Measurements from ENCODE around the gene NDUFS6.

GRCh38 chr5:1834022-1834551, 32.9 kb downstream of the NDUFS6 start:
- TF ChIP-seq ZFX (IDR thresholded peaks at IDR 0.05) = no peak
- TF ChIP-seq, protein P1, sequence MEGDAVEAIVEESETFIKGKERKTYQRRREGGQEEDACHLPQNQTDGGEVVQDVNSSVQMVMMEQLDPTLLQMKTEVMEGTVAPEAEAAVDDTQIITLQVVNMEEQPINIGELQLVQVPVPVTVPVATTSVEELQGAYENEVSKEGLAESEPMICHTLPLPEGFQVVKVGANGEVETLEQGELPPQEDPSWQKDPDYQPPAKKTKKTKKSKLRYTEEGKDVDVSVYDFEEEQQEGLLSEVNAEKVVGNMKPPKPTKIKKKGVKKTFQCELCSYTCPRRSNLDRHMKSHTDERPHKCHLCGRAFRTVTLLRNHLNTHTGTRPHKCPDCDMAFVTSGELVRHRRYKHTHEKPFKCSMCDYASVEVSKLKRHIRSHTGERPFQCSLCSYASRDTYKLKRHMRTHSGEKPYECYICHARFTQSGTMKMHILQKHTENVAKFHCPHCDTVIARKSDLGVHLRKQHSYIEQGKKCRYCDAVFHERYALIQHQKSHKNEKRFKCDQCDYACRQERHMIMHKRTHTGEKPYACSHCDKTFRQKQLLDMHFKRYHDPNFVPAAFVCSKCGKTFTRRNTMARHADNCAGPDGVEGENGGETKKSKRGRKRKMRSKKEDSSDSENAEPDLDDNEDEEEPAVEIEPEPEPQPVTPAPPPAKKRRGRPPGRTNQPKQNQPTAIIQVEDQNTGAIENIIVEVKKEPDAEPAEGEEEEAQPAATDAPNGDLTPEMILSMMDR (conservative IDR thresholded peaks at IDR 0.05) = no peak
